ENCODE results near the gene MED25. TPM values are rescaled to one million over a fixed set of nuclear protein-coding genes. Genes with fewer than 3 reads are reported as not detected.

The MED25 gene
- total RNA-seq, 1 experiment from 2014 or later, result 37.8 TPM

GRCh38 chr19:49874503-49875157 is 56.5 kb downstream of the MED25 start:
- DNase-seq, result no peak
- Histone ChIP-seq H3K4me3 (ENCODE audit: low read length) (peak overlapping the region; percentile 84; the same call in 1 of the 2 replicates), H3K27me3 (ENCODE audit: low read length) (no peaks in the 10 kb centered on the region), H3K4me1 (ENCODE audit: low read length) (peaks cover 40% of the 10 kb centered on the region), H3K4me2 (ENCODE audit: low read depth, low read length, poor library complexity, severe bottlenecking) (peak overlapping the region; percentile 75), H3K9ac (ENCODE audit: low read length) (peak overlapping the region; percentile 97), H3K79me2 (ENCODE audit: low read length) (peaks cover 30% of the 10 kb centered on the region), H3K27ac (ENCODE audit: low read length) (0 out of 2 replicates have a peak overlapping the region, but pooled peaks have one; percentile 86), H3K9me3 (ENCODE audit: low read length) (no peaks in the 10 kb centered on the region), H4K20me1 (ENCODE audit: insufficient read depth, low read depth, low read length) (no peaks in the 10 kb centered on the region), H3K36me3 (ENCODE audit: insufficient read depth, low read length) (0 out of 2 replicates have a peak, but pooled peaks cover 7% of the 10 kb centered on the region), H3K9me2 (replicated peaks; ENCODE audit: insufficient read depth, low read length) (no peaks in the 10 kb centered on the region), H2AFZ (ENCODE audit: low read length) (no peak overlapping the region)

- peak overlapping the region; percentile 84 for H3K4me3 ChIP-seq (ENCODE audit: low read length)
These were observed 57.1 kb downstream of the MED25 start for GRCh38 chr19:49875177-49875576.

GRCh38 chr19:49875857-49876421 is 57.9 kb downstream of the MED25 start:
- Histone ChIP-seq H3K9me3 (ENCODE audit: low read length) (no peaks in the 10 kb centered on the region), H3K27ac (ENCODE audit: low read length) (peak overlapping the region; percentile 86), H3K9ac (ENCODE audit: low read length) (peak overlapping the region; percentile 97), H3K27me3 (ENCODE audit: low read length) (no peaks in the 10 kb centered on the region), H3K79me2 (ENCODE audit: low read length) (peaks cover 30% of the 10 kb centered on the region), H4K20me1 (ENCODE audit: insufficient read depth, low read depth, low read length) (no peaks in the 10 kb centered on the region), H3K36me3 (ENCODE audit: insufficient read depth, low read length) (peaks cover 14% of the 10 kb centered on the region; the same call in 1 of the 2 replicates), H3K4me3 (ENCODE audit: low read length) (peak overlapping the region; percentile 84), H3K4me1 (ENCODE audit: low read length) (peaks cover 28% of the 10 kb centered on the region), H3K4me2 (ENCODE audit: low read depth, low read length, poor library complexity, severe bottlenecking) (peak overlapping the region; percentile 75), H2AFZ (ENCODE audit: low read length) (peak overlapping the region; percentile 60; the same call in 1 of the 2 replicates), H3K9me2 (replicated peaks; ENCODE audit: insufficient read depth, low read length) (no peaks in the 10 kb centered on the region)
- DNase-seq, result peak; percentile 92

More at GRCh38 chr19:49875177-49875576, 57.1 kb downstream of the MED25 start:
- Histone ChIP-seq H2AFZ (ENCODE audit: low read length) (no peak overlapping the region), H3K36me3 (ENCODE audit: insufficient read depth, low read length) (0 out of 2 replicates have a peak, but pooled peaks cover 7% of the 10 kb centered on the region), H3K4me2 (ENCODE audit: low read depth, low read length, poor library complexity, severe bottlenecking) (peak overlapping the region; percentile 75), H3K27me3 (ENCODE audit: low read length) (no peaks in the 10 kb centered on the region), H3K27ac (ENCODE audit: low read length) (peak overlapping the region; percentile 86; the same call in 1 of the 2 replicates), H3K4me1 (ENCODE audit: low read length) (peaks cover 35% of the 10 kb centered on the region), H3K9ac (ENCODE audit: low read length) (peak overlapping the region; percentile 97), H3K9me3 (ENCODE audit: low read length) (no peaks in the 10 kb centered on the region), H4K20me1 (ENCODE audit: insufficient read depth, low read depth, low read length) (no peaks in the 10 kb centered on the region), H3K9me2 (replicated peaks; ENCODE audit: insufficient read depth, low read length) (no peaks in the 10 kb centered on the region), H3K79me2 (ENCODE audit: low read length) (peaks cover 30% of the 10 kb centered on the region)
- DNase-seq, result no peak

GRCh38 chr19:49876422-49877019 is 58.4 kb downstream of the MED25 start:
- Histone ChIP-seq H3K36me3 (ENCODE audit: insufficient read depth, low read length) (peaks cover 16% of the 10 kb centered on the region; the same call in 1 of the 2 replicates), H3K4me1 (ENCODE audit: low read length) (peaks cover 25% of the 10 kb centered on the region), H3K79me2 (ENCODE audit: low read length) (peaks cover 30% of the 10 kb centered on the region), H3K9me2 (replicated peaks; ENCODE audit: insufficient read depth, low read length) (no peaks in the 10 kb centered on the region), H3K27me3 (ENCODE audit: low read length) (no peaks in the 10 kb centered on the region), H3K9me3 (ENCODE audit: low read length) (no peaks in the 10 kb centered on the region), H3K27ac (ENCODE audit: low read length) (peak overlapping the region; percentile 86), H3K4me2 (ENCODE audit: low read depth, low read length, poor library complexity, severe bottlenecking) (peak overlapping the region; percentile 75), H3K4me3 (ENCODE audit: low read length) (peak overlapping the region; percentile 84), H4K20me1 (ENCODE audit: insufficient read depth, low read depth, low read length) (no peaks in the 10 kb centered on the region), H3K9ac (ENCODE audit: low read length) (peak overlapping the region; percentile 97), H2AFZ (ENCODE audit: low read length) (peak overlapping the region; percentile 62)
- DNase-seq, result peak; percentile 100

- Histone ChIP-seq H3K4me2 (ENCODE audit: low read depth, low read length, poor library complexity, severe bottlenecking) (peak within 1 kb of the TSS; percentile 75), H2AFZ (ENCODE audit: low read length) (peak within 1 kb of the TSS; percentile 62), H3K9me2 (replicated peaks; ENCODE audit: insufficient read depth, low read length) (no peaks in the 10 kb centered on the region), H3K36me3 (ENCODE audit: insufficient read depth, low read length) (peaks cover 16% of the 10 kb centered on the region; the same call in 1 of the 2 replicates), H4K20me1 (ENCODE audit: insufficient read depth, low read depth, low read length) (no peaks in the 10 kb centered on the region), H3K79me2 (ENCODE audit: low read length) (peaks cover 30% of the 10 kb centered on the region), H3K27ac (ENCODE audit: low read length) (peak within 1 kb of the TSS; percentile 86), H3K9ac (ENCODE audit: low read length) (peak within 1 kb of the TSS; percentile 97), H3K27me3 (ENCODE audit: low read length) (no peaks in the 10 kb centered on the region), H3K4me3 (ENCODE audit: low read length) (peak within 1 kb of the TSS; percentile 84), H3K9me3 (ENCODE audit: low read length) (no peaks in the 10 kb centered on the region), H3K4me1 (ENCODE audit: low read length) (peaks cover 25% of the 10 kb centered on the region)
- peak; percentile 100 for DNase-seq
These were observed 59.2 kb downstream of the MED25 start, which contains the start of the genes AKT1S1 and TBC1D17 for GRCh38 chr19:49877020-49877878. Gene AKT1S1, minus strand, starts transcription at chr19:49877355. Its CDS starts 4,060 bp downstream, at chr19:49873295. Gene TBC1D17, plus strand, starts transcription at chr19:49877702. Its CDS starts 22 bp downstream, at chr19:49877724.

- no peaks in the 10 kb centered on the region for H3K9me3 ChIP-seq (ENCODE audit: low read length)
- peaks cover 30% of the 10 kb centered on the region for H3K79me2 ChIP-seq (ENCODE audit: low read length)
- H3K4me1 ChIP-seq (ENCODE audit: low read length), result peaks cover 25% of the 10 kb centered on the region
- DNase-seq, result peak; percentile 100
- H2AFZ ChIP-seq (ENCODE audit: low read length), result peak overlapping the region; percentile 27; the same call in 1 of the 2 replicates
- H3K36me3 ChIP-seq (ENCODE audit: insufficient read depth, low read length), result peaks cover 23% of the 10 kb centered on the region
- H3K4me3 ChIP-seq (ENCODE audit: low read length), result peak overlapping the region; percentile 84
- peak overlapping the region; percentile 97 for H3K9ac ChIP-seq (ENCODE audit: low read length)
- H4K20me1 ChIP-seq (ENCODE audit: insufficient read depth, low read depth, low read length), result no peaks in the 10 kb centered on the region
- peak overlapping the region; percentile 75 for H3K4me2 ChIP-seq (ENCODE audit: low read depth, low read length, poor library complexity, severe bottlenecking)
- H3K9me2 ChIP-seq (replicated peaks; ENCODE audit: insufficient read depth, low read length), result no peaks in the 10 kb centered on the region
- H3K27me3 ChIP-seq (ENCODE audit: low read length), result no peaks in the 10 kb centered on the region
- peak overlapping the region; percentile 82 for H3K27ac ChIP-seq (ENCODE audit: low read length)
These were observed 60.0 kb downstream of the MED25 start for GRCh38 chr19:49877879-49878743.

- no peaks in the 10 kb centered on the region for H3K9me3 ChIP-seq (ENCODE audit: low read length)
- H3K27ac ChIP-seq (ENCODE audit: low read length), result no peak overlapping the region
- peaks cover 29% of the 10 kb centered on the region for H3K36me3 ChIP-seq (ENCODE audit: insufficient read depth, low read length)
- no peak for DNase-seq
- H3K9me2 ChIP-seq (replicated peaks; ENCODE audit: insufficient read depth, low read length), result no peaks in the 10 kb centered on the region
- H3K4me1 ChIP-seq (ENCODE audit: low read length), result peaks cover 25% of the 10 kb centered on the region
- peak overlapping the region; percentile 84 for H3K4me3 ChIP-seq (ENCODE audit: low read length)
- H3K9ac ChIP-seq (ENCODE audit: low read length), result peak overlapping the region; percentile 97
- no peaks in the 10 kb centered on the region for H4K20me1 ChIP-seq (ENCODE audit: insufficient read depth, low read depth, low read length)
- no peaks in the 10 kb centered on the region for H3K27me3 ChIP-seq (ENCODE audit: low read length)
- H3K79me2 ChIP-seq (ENCODE audit: low read length), result peaks cover 30% of the 10 kb centered on the region
- peak overlapping the region; percentile 75 for H3K4me2 ChIP-seq (ENCODE audit: low read depth, low read length, poor library complexity, severe bottlenecking)
- H2AFZ ChIP-seq (ENCODE audit: low read length), result no peak overlapping the region
These were observed 60.6 kb downstream of the MED25 start for GRCh38 chr19:49878744-49879070.

Data from Karpas-422 (cell line).